GM18858 (cell line): ENCODE measurements around the gene PTPRQ.
A peak's percentile ranks its signal among the peaks of the same experiment; 100 is the strongest.

Source experiments
- ATAC-seq: cut with Tn5 transposase; IDR thresholded peaks from one replicate; pipeline ENCODE4 v1.9.1; 2021; ENCODE audit not compliant: unreplicated experiment

PTPRQ gene

GRCh38 chr12:80698256-80698655 lies 254.2 kb downstream of the PTPRQ start:
- ATAC-seq: no peak

DNA sequence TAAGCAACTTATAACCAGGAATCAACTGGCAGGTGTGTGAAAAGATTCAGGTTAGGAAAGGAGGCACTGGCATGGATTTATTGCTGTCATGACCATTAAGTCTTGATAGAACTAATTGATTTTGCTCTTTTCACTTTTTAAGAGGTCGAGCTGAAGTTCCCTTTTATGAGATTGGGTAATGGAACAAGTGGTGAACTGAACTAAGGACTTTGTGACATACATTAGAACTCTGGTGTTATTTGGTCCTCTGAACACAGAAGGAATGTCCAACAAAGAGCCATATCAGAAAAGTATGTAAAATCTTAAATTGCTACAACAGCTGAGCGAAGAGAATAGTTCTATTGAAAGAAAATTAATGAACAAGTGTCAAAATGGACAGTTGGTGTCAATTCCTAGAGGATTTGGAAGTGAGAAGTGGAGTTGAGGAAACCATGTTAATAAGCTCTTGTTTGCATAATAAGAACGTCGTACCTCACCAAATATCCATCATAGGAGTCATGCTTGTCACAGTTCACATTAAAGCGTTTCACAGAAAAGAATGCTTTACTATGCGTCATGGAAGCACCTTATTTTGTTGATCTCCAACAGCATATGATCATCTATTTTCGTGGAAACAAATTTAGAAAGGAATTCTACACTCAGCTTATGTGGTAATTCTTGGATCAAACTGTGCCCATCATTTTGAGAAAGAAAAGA lies 255.0 kb downstream of the PTPRQ start:
- ATAC-seq: no peak

GRCh38 chr12:80700327-80700726 lies 256.3 kb downstream of the PTPRQ start:
- no peak for ATAC-seq

GRCh38 chr12:80701388-80701787 lies 257.4 kb downstream of the PTPRQ start:
- ATAC-seq: no peak

DNA sequence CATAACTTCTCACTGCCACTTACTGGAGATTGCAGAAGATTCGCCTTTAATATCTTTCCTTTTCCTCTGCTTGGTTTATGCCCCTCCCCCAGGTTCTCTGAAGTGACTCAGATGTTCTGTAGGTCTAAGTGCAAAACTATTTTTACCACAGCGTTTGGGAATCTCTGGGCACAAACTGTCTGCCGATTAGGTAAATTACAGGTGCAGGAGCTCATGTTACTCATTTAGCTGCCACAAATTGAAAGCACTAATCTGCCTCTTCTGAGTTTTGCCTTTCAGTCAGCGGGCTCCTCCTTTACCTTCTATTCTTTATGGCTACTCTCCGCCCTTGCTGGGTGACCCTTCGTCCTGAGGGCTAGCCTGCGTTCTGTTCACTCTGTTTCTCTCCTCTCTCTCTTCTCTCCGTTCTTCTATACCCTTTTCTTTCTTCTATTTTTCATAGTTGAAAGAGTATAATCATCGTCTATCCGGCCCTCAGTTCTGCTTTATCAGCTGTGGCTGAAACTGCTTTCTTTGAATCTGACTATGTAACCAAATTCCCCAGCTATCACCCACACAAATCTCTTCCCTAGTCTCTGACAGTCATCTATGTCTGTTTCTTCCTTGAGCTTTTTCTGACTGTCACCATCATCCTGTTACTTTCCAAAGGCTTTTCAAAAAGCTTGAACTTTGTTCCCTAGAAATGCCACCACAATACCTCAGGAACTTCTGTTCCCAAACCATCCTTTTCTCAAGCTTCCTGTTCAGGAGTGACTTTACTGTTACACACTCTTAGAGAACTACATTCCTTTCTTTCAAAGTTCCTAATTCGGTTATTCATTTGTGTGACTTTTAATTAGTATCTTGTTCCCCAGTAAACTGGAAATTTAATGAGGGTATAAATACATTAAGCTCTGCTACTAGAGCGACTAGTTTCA lies 259.1 kb downstream of the PTPRQ start:
- peak; percentile 86 for ATAC-seq

DNA sequence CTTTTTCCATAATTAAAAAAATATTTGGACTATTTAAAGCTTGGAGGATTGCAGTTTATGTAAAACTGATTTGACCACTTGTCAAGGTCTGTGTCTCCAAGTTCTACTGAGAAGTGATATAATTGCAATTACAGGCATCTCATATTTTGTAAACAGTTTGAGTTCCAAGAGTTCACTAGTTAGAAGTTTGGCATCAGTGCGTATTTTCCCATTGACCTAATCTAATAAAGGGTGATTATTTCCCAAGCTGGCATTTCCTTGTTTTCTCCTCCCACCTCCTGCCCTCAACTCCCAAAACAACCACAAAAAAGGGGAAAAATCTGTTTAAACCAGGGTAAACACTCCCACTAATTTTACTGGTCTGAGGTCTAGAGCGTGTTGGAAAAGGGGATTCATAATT lies 260.4 kb downstream of the PTPRQ start:
- no peak for ATAC-seq

- ATAC-seq: no peak
Observed at GRCh38 chr12:80707126-80707829, 263.2 kb downstream of the PTPRQ start, which contains the start of gene MYF6. Gene MYF6 (plus strand): TSS chr12:80707634. CDS start chr12:80707720, 86 bp downstream.

DNA sequence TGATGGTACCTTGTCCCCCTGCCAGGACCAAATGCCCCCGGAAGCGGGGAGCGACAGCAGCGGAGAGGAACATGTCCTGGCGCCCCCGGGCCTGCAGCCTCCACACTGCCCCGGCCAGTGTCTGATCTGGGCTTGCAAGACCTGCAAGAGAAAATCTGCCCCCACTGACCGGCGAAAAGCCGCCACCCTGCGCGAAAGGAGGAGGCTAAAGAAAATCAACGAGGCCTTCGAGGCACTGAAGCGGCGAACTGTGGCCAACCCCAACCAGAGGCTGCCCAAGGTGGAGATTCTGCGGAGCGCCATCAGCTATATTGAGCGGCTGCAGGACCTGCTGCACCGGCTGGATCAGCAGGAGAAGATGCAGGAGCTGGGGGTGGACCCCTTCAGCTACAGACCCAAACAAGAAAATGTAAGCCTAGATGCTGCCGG lies 263.8 kb downstream of the PTPRQ start:
- ATAC-seq: no peak

DNA sequence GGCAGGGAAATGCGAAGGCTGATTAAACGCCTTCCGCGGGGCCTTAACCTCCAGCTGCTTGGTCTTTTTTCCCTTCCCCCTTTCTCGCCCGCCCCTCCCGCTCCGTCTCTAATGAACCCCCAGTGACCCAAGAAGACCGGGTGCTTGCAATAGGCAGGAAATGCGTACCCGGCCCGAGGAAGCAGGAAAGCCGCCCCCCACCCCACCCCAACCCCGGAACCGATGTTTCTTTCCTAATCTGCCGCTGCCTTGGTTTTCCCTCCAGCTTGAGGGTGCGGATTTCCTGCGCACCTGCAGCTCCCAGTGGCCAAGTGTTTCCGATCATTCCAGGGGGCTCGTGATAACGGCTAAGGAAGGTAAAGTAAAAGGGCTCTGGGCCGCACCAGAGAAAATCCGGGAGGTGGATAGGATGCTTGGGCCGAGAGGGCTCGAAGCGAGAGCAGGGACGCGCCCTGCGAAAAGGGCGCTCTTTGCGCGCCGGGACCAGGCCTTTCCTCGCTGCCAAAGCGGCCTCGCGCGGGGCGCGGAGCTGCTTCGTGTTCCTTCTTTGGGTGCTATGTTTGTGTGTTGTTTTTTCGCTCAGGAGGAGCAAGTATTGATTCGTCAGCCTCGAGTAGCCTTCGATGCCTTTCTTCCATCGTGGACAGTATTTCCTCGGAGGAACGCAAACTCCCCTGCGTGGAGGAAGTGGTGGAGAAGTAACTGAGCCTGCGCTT lies 264.4 kb downstream of the PTPRQ start:
- ATAC-seq: no peak

GRCh38 chr12:80708975-80709328 lies 264.9 kb downstream of the PTPRQ start:
- no peak for ATAC-seq

- no peak for ATAC-seq
Observed at GRCh38 chr12:80709811-80710726, 266.0 kb downstream of the PTPRQ start.

GRCh38 chr12:80710727-80711449 lies 266.9 kb downstream of the PTPRQ start:
- ATAC-seq: no peak

DNA sequence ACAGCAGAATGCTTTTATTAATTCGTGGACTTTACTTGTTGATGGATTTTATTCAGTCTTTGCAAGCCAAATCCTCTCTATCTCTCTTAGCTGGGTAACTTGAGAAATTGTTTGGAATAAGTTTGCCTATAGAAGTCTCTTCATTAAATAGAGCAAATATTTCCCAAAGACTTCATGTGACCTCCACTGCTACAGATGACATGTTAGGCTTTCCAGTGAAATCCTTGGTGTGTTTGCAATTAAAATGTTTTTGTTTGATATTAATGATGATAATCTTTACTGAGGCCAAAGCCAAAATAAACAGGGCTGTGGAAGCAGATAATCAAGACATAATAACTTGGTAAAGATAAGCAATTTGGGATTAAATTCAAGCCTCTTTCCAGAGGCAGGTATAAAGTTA lies 267.8 kb downstream of the PTPRQ start:
- ATAC-seq: no peak

GRCh38 chr12:80712866-80713265 lies 268.8 kb downstream of the PTPRQ start:
- no peak for ATAC-seq

DNA sequence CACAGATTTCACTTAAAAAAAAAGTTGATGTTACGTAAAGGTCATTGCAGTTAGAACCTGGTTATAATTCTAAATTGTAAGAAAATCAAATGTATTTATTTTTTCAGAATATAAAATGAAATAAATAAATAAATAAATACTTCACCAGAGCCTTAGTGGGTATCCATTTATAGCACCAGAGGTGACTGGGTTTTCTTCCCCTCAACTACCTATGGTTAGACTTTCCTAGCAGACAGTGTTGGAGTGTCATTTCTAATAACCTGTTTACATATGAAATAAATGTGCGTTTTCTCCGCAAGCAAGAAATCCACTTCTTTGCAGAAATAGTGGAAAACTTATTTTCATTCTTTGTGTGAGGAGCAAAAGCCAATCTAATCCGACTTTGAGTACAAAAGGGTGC lies 269.4 kb downstream of the PTPRQ start:
- ATAC-seq: no peak

GRCh38 chr12:80714055-80714454 lies 270.0 kb downstream of the PTPRQ start:
- ATAC-seq: no peak

DNA sequence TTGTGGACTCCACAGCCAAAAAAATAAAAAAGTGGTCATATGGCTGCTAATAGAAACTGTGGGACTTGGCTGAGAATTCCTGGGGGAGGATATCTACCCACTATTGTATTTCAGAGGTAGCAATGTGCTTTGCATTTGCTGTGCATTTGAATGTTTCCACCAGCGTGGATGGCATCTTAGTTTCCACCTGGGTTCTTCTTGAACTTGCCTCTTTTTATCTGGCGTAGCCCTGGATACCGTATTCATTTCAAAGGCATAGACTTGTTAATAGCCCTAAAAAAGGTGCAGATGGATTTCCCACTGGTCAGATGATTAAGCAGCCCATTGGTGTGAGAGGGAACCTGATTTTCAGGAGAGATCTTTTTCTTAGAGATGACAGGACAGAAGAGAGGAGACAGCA lies 270.8 kb downstream of the PTPRQ start:
- ATAC-seq: no peak

DNA sequence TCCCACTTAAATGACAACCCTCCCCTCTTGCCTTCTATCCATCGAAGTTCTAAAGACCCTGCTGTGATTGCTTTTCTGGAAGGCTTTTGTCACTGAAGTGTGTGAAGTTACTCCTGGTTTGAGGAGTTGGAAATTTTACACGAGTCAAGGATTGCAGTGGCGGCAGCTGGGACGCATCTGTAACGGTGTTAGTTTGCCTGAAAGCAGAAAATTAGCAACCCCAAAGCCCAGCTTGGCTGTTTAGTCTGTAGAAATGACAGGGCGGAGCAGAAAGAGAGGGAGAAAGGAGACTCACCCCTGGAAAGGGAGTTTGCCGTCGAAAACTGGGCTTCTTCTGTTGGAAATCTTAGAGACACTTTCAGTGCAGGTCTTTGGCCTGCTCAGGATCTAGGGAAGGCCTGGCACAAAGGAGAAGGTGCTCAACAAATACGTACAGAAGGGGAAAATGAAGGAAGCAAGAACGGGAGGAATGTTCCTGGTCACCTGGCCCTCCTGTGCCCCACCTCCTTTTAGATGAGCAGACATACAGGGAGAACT lies 271.7 kb downstream of the PTPRQ start:
- no peak for ATAC-seq
